Body of pancreas (tissue), 4 donors: ENCODE results near the gene HLA-DPB1.

ENCODE experiments used
- POLR2A ChIP-seq, 3 donors: fragments of 450-650 bp; IDR thresholded peaks; one replicate each; pipeline ENCODE4 v1.6.1; 2016; ENCODE audit warnings: antibody characterized with exemption in 3 of 3, mild to moderate bottlenecking in 2 of 3
- TF ChIP-seq, protein P1 (sequence below), 7 experiments: fragments of 450-650 bp in 4 of 7; fragments of 200-600 bp in 3 of 7; sonication (generic) in 3 of 7; IDR thresholded peaks; one replicate each; pipeline ENCODE4 v1.5.1; 2016 to 2019; ENCODE audit warnings: antibody characterized with exemption in 7 of 7

DNA sequence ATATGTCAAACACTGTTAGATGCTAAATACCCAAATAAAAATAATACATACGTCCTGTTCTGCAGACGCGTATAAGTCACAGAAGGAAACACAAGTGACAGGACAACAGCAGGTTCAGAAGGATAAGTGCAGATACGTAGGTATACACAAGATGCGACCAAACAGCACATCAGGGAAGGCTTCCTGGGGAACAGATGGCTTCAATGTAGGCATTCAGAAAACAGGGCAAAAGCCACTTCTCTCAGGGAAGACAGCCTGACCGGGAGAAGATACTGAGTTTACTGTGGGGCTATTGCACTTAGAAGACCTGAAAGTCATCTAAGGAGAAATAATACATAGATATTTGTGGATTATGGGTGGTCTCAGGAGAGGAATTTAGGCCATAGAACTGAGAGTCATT lies 4.2 kb upstream of the HLA-DPB1 start:
- TF ChIP-seq, protein P1, sequence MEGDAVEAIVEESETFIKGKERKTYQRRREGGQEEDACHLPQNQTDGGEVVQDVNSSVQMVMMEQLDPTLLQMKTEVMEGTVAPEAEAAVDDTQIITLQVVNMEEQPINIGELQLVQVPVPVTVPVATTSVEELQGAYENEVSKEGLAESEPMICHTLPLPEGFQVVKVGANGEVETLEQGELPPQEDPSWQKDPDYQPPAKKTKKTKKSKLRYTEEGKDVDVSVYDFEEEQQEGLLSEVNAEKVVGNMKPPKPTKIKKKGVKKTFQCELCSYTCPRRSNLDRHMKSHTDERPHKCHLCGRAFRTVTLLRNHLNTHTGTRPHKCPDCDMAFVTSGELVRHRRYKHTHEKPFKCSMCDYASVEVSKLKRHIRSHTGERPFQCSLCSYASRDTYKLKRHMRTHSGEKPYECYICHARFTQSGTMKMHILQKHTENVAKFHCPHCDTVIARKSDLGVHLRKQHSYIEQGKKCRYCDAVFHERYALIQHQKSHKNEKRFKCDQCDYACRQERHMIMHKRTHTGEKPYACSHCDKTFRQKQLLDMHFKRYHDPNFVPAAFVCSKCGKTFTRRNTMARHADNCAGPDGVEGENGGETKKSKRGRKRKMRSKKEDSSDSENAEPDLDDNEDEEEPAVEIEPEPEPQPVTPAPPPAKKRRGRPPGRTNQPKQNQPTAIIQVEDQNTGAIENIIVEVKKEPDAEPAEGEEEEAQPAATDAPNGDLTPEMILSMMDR (IDR thresholded peaks at IDR 0.05) = no peak
- TF ChIP-seq POLR2A (IDR thresholded peaks at IDR 0.05) = no peak
